ENCODE results near the gene IL11RA. TPM values are rescaled to one million over a fixed set of nuclear protein-coding genes. Genes with fewer than 3 reads are reported as not detected.
A peak's percentile ranks its signal among the peaks of the same experiment; 100 is the strongest.

IL11RA gene
- total RNA-seq, 1 donor from 2014 or later = 3.5 TPM

DNA sequence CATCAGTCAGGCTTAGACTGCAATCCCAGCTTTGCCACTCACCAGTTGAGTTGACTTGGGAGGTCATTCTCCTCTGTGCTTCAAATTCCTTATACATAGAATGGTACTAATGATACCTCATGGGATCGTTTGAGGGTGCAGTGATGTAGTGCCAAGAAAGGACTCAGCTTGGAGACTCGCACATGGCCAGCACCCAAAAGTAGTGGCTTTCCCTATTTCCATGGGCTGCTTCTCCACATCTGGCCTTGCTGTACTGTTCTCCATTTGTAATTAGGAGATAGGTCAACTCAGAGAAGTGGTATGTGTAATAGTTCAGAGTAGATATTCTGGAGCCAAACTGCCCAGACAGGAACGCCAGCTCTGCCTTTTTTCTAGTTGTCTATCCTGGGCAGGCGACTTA lies 33.6 kb downstream of the IL11RA start:
- no peak for DNase-seq (ENCODE audit: low read depth in 2 of 2)

DNA sequence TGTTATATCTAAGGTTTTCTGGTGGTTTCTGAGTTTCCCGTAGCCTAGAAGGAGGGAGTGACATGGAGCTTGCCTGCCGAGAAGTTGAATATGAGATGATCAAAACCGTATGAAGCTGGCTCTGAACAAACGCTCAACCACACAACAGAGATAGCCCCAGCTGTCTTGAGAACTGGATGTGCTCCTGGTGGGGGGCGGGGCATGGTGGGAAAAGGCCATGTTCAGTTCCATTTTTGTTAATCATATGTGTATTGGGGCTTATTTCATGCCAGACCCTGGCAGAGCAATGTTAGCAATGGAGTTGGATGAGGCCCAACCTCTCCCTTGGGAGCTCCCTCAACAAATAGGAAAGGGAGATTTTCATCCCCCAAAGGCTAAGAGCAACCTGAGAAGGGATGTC lies 34.2 kb downstream of the IL11RA start:
- DNase-seq (ENCODE audit: low read depth in 2 of 2) = no peak

GRCh38 chr9:34686732-34687131 lies 34.7 kb downstream of the IL11RA start:
- no peak for DNase-seq (ENCODE audit: low read depth in 2 of 2)

GRCh38 chr9:34687276-34688030 lies 35.5 kb downstream of the IL11RA start:
- no peak for DNase-seq (ENCODE audit: low read depth in 2 of 2)

DNA sequence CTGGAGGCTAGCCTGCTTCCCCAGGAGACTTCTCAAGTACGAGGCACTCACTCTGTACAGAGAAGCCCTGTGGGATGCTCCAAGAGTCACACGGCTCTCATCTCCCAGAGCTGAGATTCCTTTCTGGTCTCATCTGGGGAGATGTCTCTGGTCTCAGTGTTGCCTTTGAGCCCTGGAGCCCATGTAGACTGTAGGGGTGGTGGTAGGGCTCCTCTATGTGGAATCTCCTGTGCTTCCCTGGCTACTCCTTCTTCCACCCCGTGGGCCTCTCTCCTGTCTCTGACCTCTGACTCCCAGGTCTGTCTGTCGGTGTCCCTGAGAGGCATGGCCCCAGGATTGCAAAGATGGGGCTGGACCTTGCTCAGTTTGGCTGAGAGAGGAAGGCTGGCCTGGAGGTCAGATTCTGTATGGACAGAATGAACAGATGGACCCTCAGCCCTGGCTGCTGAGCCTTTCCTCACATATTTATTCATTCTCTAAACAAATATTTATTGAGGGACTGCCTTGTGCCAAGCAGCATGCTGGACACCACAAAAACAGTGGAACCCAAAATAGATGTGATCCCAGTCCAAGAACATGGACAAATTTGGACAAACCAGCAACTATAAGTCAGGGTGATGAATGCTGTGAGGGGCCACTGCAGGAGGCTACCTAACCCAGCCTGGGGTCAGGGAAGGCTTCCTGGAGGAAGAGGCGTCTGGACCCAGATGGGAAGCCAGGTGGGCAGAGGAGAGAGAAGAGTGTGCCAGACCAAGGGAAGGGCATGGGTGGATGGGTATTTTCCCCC lies 36.5 kb downstream of the IL11RA start:
- DNase-seq (ENCODE audit: low read depth in 2 of 2) = no peak

DNA sequence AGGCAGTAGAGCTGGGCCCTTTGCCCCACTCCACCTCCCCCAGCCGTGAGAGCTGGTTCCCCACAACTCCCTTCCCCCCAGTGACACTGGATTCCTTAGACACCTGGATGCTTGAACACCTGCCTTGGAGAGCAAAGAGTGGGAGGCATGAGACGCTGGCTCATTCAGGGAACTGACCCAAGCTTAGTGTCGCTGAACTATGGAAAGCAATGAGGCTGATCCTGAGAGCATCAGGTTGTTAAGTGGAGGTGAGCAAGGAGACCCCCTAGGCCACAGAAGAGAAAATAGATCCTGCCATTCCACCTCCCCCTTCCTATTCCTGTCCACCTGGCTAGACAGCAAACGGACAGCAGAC lies 37.1 kb downstream of the IL11RA start:
- no peak for DNase-seq (ENCODE audit: low read depth in 2 of 2)

- no peak for DNase-seq (ENCODE audit: low read depth in 2 of 2)
Measured at GRCh38 chr9:34689512-34689911, 37.5 kb downstream of the IL11RA start.

DNA sequence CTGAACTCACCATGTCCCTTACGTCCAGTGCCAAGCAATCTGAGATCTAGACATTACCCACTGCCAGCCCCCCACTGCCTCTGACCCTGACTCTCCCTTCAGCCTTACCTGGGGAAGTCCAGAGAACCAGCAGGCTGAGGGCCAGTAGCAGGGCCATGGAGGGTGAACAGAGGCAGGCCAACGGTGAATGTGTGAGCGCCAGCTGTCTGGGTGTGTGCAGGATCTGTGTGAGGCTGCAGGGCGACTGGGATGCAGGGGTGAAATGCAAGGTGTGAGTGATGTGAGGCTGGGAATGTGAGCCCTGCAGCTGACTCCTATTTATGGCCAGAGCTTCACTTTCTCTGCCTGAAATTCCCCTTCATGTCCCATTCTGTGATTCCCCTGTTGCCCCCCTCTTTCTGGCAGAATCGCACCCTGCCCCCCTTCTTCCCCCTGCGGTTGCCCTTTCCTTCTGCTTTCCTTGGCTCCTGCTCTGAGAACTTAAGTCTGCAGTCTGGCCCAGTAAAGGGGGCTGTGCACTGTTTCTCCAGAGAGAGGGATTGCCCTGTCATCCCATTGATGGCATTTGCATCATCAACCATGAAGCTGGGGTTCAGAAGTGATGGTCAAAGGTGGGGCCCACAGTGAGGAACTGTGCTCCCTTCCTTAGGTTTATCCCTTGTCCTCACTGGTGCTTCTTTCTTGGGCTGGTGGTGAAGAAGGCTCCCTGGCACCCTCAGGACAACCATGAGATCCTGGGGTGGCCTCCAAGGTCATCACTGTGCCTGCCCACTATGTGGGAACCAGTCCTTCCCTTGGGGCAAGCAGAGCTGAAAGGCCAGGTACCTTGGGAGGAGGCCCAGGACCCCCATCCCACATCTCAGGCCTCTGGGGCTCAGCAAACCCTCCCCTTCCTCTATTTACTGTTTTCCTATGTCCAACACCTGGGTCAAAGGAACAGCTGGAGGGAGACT lies 39.3 kb downstream of the IL11RA start, which contains the start of gene CCL19:
CCL19 (minus strand) TSS at position 294 of the 953 bp plus-strand sequence; CDS start at position 157, 137 bp downstream.
- no peak for DNase-seq (ENCODE audit: low read depth in 2 of 2)

DNA sequence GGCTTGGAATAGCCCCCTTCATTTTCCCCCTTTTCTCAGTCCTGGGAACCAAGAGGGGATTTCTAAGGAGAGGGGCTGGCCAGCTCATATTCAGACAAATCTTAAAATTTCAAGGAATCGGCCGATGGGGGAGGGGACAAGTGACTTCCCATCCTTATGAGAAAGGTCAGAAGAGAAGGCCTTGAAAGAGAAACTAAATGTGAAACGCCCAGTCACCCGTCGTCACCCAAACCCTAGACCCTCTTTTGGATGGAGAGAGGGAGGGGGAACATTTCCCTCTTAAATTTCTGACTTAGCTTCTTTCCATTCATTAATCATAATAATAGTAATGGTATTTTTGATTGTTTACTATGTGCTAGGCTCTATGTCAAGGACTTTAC lies 39.9 kb downstream of the IL11RA start:
- DNase-seq (ENCODE audit: low read depth in 2 of 2) = no peak

DNA sequence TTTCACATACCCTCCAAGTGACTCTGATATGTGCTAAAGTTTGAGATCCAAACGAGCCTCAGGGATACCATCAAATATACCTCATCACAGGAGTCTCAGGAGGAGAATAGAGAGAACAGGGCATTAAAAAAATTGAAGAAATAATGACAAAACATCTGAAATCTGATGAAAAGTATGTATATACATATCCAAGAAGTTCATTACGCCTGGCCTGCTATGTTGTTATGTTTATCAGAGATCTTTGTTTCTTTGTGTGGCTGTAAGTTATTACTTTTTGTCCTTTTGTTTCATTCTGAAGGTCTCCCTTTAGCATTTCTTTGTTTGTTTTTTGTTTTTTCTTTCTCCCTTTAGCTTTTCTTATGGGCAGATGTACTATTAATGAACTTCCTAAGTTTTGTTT lies 41.6 kb downstream of the IL11RA start:
- no peak for DNase-seq (ENCODE audit: low read depth in 2 of 2)

GRCh38 chr9:34694811-34695210 lies 42.8 kb downstream of the IL11RA start:
- DNase-seq (ENCODE audit: low read depth in 2 of 2) = no peak

GRCh38 chr9:34701023-34701768 lies 49.2 kb downstream of the IL11RA start:
- peak in 1 of 2 donors; percentile 64 for DNase-seq (ENCODE audit: low read depth in 2 of 2)

GRCh38 chr9:34701769-34702736 lies 50.1 kb downstream of the IL11RA start:
- DNase-seq (ENCODE audit: low read depth in 2 of 2) = peak; percentile 85 to 89

- DNase-seq (ENCODE audit: low read depth in 2 of 2) = no peak
Measured at GRCh38 chr9:34707130-34707529, 55.1 kb downstream of the IL11RA start.

DNA sequence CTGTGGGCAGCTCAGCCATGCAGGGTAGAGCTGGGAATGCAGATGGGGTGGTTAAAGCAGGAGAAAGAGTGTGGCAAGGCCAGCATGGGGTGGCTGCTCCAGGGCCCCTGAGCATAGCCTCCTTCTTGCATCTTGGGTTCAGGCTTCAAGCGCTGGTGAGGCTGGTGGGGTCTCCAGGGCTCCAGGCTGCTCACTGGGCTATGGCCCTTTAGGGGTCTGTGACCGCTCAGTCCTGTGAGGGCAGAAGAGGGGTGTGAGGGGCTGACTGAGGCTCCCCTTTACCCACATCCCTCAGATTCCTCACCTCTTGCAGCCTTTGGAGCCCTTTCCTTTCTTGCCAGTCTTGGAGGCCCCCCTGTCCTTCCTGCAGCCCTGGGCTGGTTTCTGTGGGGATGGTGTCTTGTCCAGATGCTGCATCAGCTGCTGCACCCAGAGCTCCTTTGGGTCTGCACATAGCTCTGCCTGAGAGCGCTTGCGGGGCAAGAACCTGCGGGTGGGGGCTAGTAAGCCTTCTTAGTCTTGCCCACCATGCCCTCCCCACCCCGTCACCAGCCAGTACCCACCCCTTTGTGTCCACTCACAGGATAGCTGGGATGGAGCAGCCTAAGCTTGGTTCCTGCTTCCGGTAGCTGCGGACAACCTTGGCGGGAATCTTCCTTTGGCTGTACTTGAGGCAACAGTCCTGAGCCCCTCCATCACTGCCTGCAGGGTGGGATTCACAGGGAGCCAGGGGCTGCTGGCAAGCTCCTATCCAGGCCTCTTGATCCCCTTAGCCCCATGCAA lies 57.4 kb downstream of the IL11RA start:
- no peak for DNase-seq (ENCODE audit: low read depth in 2 of 2)

DNA sequence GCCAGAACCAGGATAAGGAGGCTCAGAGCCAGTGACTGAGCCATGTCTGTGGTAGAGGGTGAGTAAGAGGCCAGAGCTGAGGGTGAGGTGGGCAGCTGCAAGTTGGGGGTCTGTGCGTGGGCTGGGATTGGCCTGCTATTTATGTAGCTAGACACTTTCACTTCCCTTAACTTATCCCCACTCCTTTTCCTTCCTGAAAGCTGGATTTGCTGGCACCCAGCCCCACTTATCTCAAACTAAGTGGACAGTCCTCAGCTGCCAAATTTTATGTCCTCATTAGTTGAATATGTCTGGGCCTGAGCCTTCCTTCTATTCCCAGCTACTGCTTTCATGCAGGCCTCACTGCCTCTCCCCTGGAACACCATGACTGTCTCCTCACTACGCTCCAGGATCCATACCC lies 58.0 kb downstream of the IL11RA start, which contains the start of gene CCL21:
CCL21 (minus strand) TSS at position 114 of the 400 bp plus-strand sequence; CDS start at position 44, 70 bp downstream.
- DNase-seq (ENCODE audit: low read depth in 2 of 2) = peak; percentile 30 to 38

All from dermis microvascular lymphatic vessel endothelial cell (primary cell).